Gastrocnemius medialis (tissue), 4 donors: ENCODE results near the gene RNF128. TPM values are rescaled to one million over a fixed set of nuclear protein-coding genes. Genes with fewer than 3 reads are reported as not detected.

ENCODE experiments used
- ATAC-seq, 2 donors: fragments of 150-250 bp; one replicate each; pipeline ENCODE4 v1.9.1; 2016
- DNase-seq, 2 donors: peaks; one replicate each; pipeline ENCODE4 v3.0.0-alpha.2; 2019
- H3K27ac ChIP-seq, 4 donors: fragments of 200-600 bp; sonication (generic); 1 replicate in 1 of 4; 2 replicates in 3 of 4; pipeline ENCODE4 v1.5.1; 2016 to 2018; ENCODE audit warnings: mild to moderate bottlenecking in 2 of 4, moderate library complexity in 1 of 4
- H3K27me3 ChIP-seq, 3 donors: fragments of 200-600 bp; sonication (generic) in 2 of 3; 1 replicate in 1 of 3; 2 replicates in 2 of 3; pipeline versions ENCODE4 v1.5.1 to v1.6.0; 2016 to 2019; ENCODE audit warnings: mild to moderate bottlenecking in 1 of 3, moderate library complexity in 1 of 3
- H3K36me3 ChIP-seq, 2 donors: fragments of 200-600 bp; sonication (generic) in 1 of 2; one replicate each; pipeline ENCODE4 v1.5.1; 2017 to 2018
- H3K4me1 ChIP-seq, 2 donors: fragments of 200-600 bp; sonication (generic) in 1 of 2; one replicate each; pipeline ENCODE4 v1.5.1; 2016 to 2017; ENCODE audit warnings: mild to moderate bottlenecking in 2 of 2
- H3K4me3 ChIP-seq, 4 donors: fragments of 200-600 bp; sonication (generic) in 3 of 4; 1 replicate in 1 of 4; 2 replicates in 3 of 4; pipeline ENCODE4 v1.5.1; 2016 to 2019; ENCODE audit warnings: mild to moderate bottlenecking in 2 of 4
- H3K9me3 ChIP-seq, 3 donors: fragments of 200-600 bp; sonication (generic) in 2 of 3; 1 replicate in 1 of 3; 2 replicates in 2 of 3; pipeline ENCODE4 v1.5.1; 2016 to 2019
- CTCF ChIP-seq, 5 experiments: fragments of 450-650 bp in 3 of 5; fragments of 200-600 bp in 2 of 5; sonication (generic) in 2 of 5; IDR thresholded peaks in 4 of 5; conservative IDR thresholded peaks in 1 of 5; 1 replicate in 4 of 5; 2 replicates in 1 of 5; pipeline ENCODE4 v1.5.1; 2016 to 2019; ENCODE audit warnings: antibody characterized with exemption in 5 of 5, mild to moderate bottlenecking in 3 of 5, moderate library complexity in 3 of 5
- POLR2A ChIP-seq, 2 donors: fragments of 450-650 bp; IDR thresholded peaks; one replicate each; pipeline ENCODE4 v1.6.1; 2017; ENCODE audit warnings: antibody characterized with exemption in 2 of 2, mild to moderate bottlenecking in 2 of 2, moderate library complexity in 2 of 2
- in situ Hi-C, 4 donors: fragments of 200-750 bp; cut with MboI; loops; one replicate each; pipeline versions ENCODE4 v1.15.0 to v1.8.0; 2017; ENCODE audit warnings: low sequenced_read_pairs in 4 of 4
- intact Hi-C: fragments of 100-400 bp; cut with DNase I; formaldehyde crosslinking; loops from one replicate; pipeline ENCODE4 v1.15.1; 2023; ENCODE audit warnings: low total_unique reads
- total RNA-seq, 4 donors: library from RNA; depleted of rRNA; stranded (reverse); fragments of >200 nt; gene quantifications; one replicate each; pipeline versions ENCODE4 v1.1.0 to v1.2.3, GENCODE V29; 2016

The RNF128 gene, protein sequence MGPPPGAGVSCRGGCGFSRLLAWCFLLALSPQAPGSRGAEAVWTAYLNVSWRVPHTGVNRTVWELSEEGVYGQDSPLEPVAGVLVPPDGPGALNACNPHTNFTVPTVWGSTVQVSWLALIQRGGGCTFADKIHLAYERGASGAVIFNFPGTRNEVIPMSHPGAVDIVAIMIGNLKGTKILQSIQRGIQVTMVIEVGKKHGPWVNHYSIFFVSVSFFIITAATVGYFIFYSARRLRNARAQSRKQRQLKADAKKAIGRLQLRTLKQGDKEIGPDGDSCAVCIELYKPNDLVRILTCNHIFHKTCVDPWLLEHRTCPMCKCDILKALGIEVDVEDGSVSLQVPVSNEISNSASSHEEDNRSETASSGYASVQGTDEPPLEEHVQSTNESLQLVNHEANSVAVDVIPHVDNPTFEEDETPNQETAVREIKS
- total RNA-seq: 10 to 100 TPM in 1 of 4 donors, 1 to 10 TPM in 3; 2.7 to 12.2 (median 5.5) TPM

DNA sequence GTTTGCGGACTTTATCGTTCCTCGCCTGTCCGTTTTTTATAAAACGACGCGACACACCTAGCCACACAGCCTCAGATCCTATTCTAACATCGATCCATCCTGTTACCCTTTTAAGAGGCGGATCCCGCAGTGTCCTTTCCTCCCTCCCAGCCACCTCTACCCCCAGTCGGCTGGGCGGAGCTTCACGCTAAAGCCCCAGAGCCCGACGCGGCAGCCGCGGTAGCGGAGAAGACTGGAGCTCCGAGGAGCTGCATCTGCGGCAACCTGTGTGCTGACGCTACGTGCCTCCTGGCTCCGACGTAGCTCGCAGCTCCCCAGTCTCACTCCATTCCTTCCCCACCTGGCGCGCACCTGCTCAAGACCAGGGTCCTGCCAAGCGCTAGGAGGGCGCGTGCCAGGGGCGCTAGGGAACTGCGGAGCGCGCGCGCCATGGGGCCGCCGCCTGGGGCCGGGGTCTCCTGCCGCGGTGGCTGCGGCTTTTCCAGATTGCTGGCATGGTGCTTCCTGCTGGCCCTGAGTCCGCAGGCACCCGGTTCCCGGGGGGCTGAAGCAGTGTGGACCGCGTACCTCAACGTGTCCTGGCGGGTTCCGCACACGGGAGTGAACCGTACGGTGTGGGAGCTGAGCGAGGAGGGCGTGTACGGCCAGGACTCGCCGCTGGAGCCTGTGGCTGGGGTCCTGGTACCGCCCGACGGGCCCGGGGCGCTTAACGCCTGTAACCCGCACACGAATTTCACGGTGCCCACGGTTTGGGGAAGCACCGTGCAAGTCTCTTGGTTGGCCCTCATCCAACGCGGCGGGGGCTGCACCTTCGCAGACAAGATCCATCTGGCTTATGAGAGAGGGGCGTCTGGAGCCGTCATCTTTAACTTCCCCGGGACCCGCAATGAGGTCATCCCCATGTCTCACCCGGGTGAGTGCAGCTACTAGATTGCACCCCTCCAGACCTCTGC, at the start of gene RNF128:
RNF128 (plus strand) TSS at position 217 of the 953 bp plus-strand sequence; CDS start at position 430, 213 bp downstream.
- no peaks in the 10 kb centered on the region for H3K9me3 ChIP-seq
- TF ChIP-seq CTCF (IDR thresholded peaks at IDR 0.05 in 4 of 5, conservative IDR thresholded peaks at IDR 0.05 in 1 of 5) (no peak), POLR2A (IDR thresholded peaks at IDR 0.05) (peak; percentile 25 to 44)
- peak within 1 kb of the TSS; percentile 57 to 70 (median 64) for H3K4me3 ChIP-seq
- intact Hi-C loops: loop anchor here (2.0 to 5.0 kb wide), 2 partner anchors 18 to 114 kb away; partner anchors contain the start of gene RADX
- DNase-seq: peak; percentile 9 to 57
- H3K4me1 ChIP-seq: peaks cover 0 to 4% of the 10 kb centered on the region in 2 donors
- peak within 1 kb of the TSS; percentile 81 to 92 (median 88) for H3K27ac ChIP-seq
- H3K27me3 ChIP-seq: peaks cover 0 to 11% (median 8%) of the 10 kb centered on the region in 3 donors
- H3K36me3 ChIP-seq: no peaks in the 10 kb centered on the region
- peak; percentile 79 to 87 for ATAC-seq
- in situ Hi-C loops: no loop called here

DNA sequence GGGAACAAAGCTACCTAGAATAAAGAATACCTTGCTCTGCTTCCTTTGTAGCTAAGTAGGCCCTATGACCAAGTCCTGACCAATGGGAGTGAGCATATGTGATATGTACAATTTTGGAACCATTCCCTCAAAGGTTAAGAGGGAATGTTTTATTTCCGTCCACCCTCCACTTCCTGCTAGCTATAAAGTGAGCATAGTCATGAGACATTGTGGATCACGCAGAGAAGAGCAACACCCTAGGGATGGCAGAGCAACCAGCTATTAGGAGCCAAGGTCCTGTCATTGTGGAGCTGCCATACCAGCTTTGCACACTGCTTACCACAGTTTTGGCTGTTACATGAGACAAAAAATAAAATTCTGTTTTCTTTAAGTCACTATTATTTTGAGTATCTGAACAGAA, 45.8 kb upstream of the RNF128 start:
- TF ChIP-seq CTCF (IDR thresholded peaks at IDR 0.05 in 4 of 5, conservative IDR thresholded peaks at IDR 0.05 in 1 of 5) (no peak), POLR2A (IDR thresholded peaks at IDR 0.05) (no peak)
- no peaks in the 10 kb centered on the region for H3K9me3 ChIP-seq
- H3K27me3 ChIP-seq: no peaks in the 10 kb centered on the region
- intact Hi-C loops (no loop called here), in situ Hi-C loops (no loop called here)
- no peak overlapping the region for H3K4me3 ChIP-seq
- no peaks in the 10 kb centered on the region for H3K36me3 ChIP-seq
- DNase-seq (no peak), ATAC-seq (no peak)
- H3K27ac ChIP-seq: no peak overlapping the region
- no peaks in the 10 kb centered on the region for H3K4me1 ChIP-seq

DNA sequence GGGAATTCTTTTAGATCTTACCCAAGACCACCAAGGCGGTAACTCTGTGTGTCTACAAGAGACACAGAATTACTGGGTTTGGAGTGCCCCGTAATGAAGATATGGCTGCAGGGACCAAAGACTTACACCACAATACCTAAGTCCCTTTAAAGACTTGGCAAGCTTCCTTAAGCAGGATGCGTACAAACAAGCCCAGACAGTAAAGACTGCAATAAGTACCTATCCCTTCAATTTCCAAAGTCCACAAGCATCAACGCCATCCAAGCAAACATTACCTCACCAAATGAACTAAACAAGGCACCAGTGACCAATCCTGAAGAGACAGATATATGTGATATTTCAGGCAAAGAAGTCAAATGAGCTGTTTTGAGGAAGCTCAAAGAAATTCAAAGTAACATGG, 42.3 kb upstream of the RNF128 start:
- DNase-seq: no peak
- Histone ChIP-seq H3K27me3 (peaks cover 0 to 2% (median 0%) of the 10 kb centered on the region in 3 donors), H3K27ac (no peak overlapping the region), H3K9me3 (no peaks in the 10 kb centered on the region), H3K4me3 (no peak overlapping the region), H3K4me1 (no peaks in the 10 kb centered on the region), H3K36me3 (no peaks in the 10 kb centered on the region)
- in situ Hi-C loops (no loop called here), intact Hi-C loops (no loop called here)
- ATAC-seq: no peak
- no peak for TF ChIP-seq CTCF (IDR thresholded peaks at IDR 0.05 in 4 of 5, conservative IDR thresholded peaks at IDR 0.05 in 1 of 5)
- TF ChIP-seq POLR2A (IDR thresholded peaks at IDR 0.05): no peak

DNA sequence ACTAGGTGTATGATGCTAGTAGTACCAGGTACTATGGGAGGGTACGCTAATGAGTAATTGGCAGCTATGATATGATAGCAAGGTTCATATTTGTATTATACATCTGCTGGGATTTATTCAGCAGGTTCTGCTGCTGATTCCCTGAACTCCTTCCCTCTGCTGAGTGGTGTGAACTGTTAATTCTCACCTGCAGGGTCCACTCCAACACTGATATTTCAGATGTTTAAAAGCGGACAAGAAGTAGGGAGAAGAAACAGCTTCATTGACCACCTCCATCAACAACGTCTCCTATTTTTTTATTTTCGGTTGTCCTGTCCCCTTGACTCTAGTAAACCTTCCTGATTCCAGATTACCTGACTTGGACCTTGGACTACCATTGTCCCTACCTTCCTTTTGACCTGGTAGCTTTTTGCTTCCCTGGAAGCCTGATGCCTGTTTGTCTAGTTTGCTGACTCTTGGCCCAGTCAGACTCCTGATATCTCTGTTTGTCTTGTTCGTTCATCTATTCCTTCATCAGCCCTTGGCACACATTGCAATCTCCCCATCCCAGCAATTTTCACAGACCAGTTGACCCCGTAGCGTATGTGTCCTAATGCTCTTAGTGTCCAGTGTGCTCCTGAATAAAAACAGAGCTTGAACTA, 34.0 kb upstream of the RNF128 start:
- no peaks in the 10 kb centered on the region for H3K36me3 ChIP-seq
- ATAC-seq: no peak
- H3K4me1 ChIP-seq: no peaks in the 10 kb centered on the region
- H3K4me3 ChIP-seq: no peak overlapping the region
- no peak overlapping the region for H3K27ac ChIP-seq
- no peaks in the 10 kb centered on the region for H3K9me3 ChIP-seq
- no peaks in the 10 kb centered on the region for H3K27me3 ChIP-seq
- no peak for DNase-seq
- TF ChIP-seq POLR2A (IDR thresholded peaks at IDR 0.05): no peak
- TF ChIP-seq CTCF (IDR thresholded peaks at IDR 0.05 in 4 of 5, conservative IDR thresholded peaks at IDR 0.05 in 1 of 5): no peak
- in situ Hi-C loops: no loop called here
- intact Hi-C loops: no loop called here
